Nasal cavity respiratory epithelium epithelial cell of viscerocranial mucosa (primary cell): ENCODE results near the gene OR52L1. TPM values are rescaled to one million over a fixed set of nuclear protein-coding genes. Genes with fewer than 3 reads are reported as not detected.

Source experiments
- total RNA-seq: library from RNA; depleted of rRNA; stranded (reverse); fragments of >200 nt; gene quantifications from 2 replicates; pipeline ENCODE4 v1.2.3, GENCODE V29; 2014

The OR52L1 gene
- not detected in 2 replicates for total RNA-seq

DNA sequence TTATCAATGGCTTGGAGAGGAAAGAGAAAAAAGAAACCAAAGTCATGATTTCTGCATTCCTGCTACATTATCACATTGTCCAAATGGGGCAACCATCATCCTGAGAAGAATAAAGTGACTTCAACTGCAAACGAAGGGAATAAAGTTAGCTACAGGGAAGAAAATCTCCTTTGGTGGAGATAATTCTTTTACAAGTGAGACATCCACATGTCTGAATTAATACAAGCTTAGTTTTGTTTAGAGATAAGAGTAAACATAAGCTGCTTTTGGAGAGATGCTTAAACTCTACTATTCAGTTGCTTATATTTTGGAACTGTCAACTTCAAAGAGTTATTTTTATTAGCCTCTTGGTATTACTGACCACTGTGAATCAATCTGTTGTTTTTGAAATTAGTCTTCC, at the start of gene OR52L1:
OR52L1 (minus strand) TSS at position 101 of the 400 bp plus-strand sequence; CDS start at position 46, 55 bp downstream.

DNA sequence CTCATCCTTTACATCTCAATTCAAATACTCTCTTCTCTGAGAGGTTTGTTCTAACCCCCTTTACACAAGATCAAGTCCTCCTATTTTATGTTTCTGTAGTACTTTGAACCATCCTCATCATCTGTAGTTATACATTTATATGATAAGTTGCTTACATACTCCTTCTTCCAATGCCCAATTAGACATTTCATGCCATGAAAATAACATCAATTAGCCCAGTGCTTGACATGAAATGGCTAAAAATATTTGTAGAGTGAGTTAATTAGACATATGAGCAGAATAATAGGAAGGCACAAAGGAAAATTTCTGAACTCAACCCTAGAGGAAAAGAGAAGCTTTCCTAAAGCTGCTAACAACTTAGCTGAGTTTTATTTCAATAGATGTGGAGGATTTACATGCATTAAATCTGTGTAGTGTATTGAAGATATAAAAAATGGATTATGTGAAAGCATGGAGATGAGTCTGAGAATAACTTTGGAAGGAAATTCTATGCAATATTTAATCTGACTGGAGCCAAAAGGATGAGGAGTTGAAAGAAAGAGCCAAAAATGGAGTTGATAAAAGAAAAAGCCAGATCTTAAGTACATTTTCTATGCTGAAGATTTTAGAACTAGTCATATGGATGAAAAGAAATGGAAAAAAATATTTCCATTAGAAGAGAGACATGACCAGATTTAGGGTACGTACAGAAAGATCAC, 44.1 kb upstream of the OR52L1 start, which contains the start of gene OR56A1:
OR56A1 (minus strand) TSS at position 51 of the 698 bp plus-strand sequence. CDS start 3,066 bp downstream, outside the sequence.

DNA sequence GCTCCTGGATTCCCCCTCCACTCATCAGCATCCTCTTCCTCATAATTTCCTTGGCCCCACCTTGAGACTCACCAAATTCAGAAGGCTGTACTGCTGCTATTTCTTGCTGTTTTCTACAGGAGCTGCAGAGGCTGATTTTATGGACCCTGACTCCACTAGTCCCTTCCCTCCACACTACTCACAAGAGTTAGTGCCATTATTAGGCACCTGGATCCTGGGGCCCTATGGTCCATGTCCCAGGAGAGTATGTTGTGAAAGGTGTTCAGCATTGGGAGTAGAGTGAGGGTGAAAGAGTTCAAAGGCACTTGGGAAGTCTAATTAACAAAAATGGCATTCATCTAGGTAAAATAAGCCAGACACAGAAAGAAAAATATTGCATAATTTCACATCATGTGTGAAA, 20.1 kb upstream of the OR52L1 start, which contains the start of gene OR56A4:
OR56A4 (minus strand) TSS at position 101 of the 400 bp plus-strand sequence. CDS start 3,954 bp downstream, outside the sequence.

DNA sequence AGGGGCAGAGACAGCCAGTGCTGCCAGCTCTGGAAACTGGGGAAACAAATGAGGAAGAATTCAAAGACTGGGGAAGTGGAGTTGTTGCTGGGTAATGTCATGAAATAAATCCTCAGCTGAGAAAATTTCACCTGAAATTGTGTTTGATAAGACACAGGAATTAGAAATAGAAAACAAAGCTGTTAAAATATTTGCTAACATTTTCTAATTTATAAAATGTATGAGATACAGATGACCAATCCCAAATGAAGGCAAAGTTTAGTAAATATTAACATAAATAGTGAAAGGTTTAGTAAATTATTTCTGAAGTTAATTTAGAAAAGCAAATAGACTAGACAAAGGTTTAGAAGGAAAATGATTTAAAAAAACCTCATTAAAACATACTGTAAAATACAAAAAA, 18.4 kb downstream of the OR52L1 start, which contains the start of gene OR56A5:
OR56A5 (minus strand) TSS at position 101 of the 400 bp plus-strand sequence; CDS start at position 101, 0 bp downstream.

DNA sequence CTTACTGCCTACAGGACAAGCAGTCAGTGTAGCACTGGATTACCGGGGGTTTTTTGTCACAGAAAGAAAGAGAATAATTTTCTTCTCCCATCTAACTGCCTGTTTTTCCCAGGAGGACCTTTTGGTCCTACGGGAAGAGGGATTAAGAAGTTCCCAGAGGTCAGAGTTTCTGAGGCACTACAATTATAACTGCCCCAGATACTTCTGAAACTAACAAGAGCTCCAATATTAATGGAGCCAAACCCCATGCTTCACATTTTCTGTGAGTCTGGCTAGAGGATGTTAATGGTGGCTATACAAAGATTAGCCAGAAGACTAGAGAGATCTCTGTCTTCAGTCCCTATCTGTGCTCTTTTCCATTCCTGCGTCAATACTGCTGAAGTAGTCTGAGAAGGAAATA, 44.8 kb downstream of the OR52L1 start, which contains the start of gene OR56A3:
OR56A3 (plus strand) TSS at position 301 of the 400 bp plus-strand sequence. CDS start 5,096 bp downstream, outside the sequence.

Other genes starting within 250 kb of the OR52L1 start
- gene OR52N4, start 232.7 kb downstream of the OR52L1 start, total RNA-seq, result not detected in 2 replicates
- not detected in 2 replicates for gene OR52N5, start 203.6 kb downstream of the OR52L1 start, total RNA-seq
- gene OR52N1, start 195.7 kb downstream of the OR52L1 start, total RNA-seq, result not detected in 2 replicates
- gene OR52N2, start 178.1 kb downstream of the OR52L1 start, total RNA-seq, result not detected in 2 replicates
- gene OR52E6, start 145.1 kb downstream of the OR52L1 start, total RNA-seq, result not detected in 2 replicates
- not detected in 2 replicates for gene OR52E8, start 129.3 kb downstream of the OR52L1 start, total RNA-seq
- not detected in 2 replicates for gene OR52E4, start 106.4 kb downstream of the OR52L1 start, total RNA-seq
- not detected in 2 replicates for gene OR52E5, start 93.8 kb downstream of the OR52L1 start, total RNA-seq
- gene OR56A3, start 44.7 kb downstream of the OR52L1 start, total RNA-seq, result not detected in 2 replicates
- gene OR56A5, start 18.5 kb downstream of the OR52L1 start, total RNA-seq, result not detected in 2 replicates
- gene OR56A4, start 20.0 kb upstream of the OR52L1 start, total RNA-seq, result not detected in 2 replicates
- gene OR56A1, start 43.8 kb upstream of the OR52L1 start, total RNA-seq, result not detected in 2 replicates
- gene OR56B4, start 120.7 kb upstream of the OR52L1 start, total RNA-seq, result not detected in 2 replicates
- gene OR52B2, start 183.3 kb upstream of the OR52L1 start, total RNA-seq, result not detected in 2 replicates
- not detected in 2 replicates for gene OR52W1, start 212.2 kb upstream of the OR52L1 start, total RNA-seq
- gene C11orf42, start 218.6 kb upstream of the OR52L1 start, total RNA-seq, result not detected in 2 replicates
- gene FHIP1B, start 247.7 kb upstream of the OR52L1 start, total RNA-seq, result 8.9 and 15.4 TPM in 2 replicates